K562 (cell line): ENCODE results near the gene GCGR. TPM values are rescaled to one million over a fixed set of nuclear protein-coding genes. Genes with fewer than 3 reads are reported as not detected.

ENCODE experiments used
- ATAC-seq: fragments of 200-7000 bp; cut with Tn5 transposase; 3 replicates; pipeline ENCODE4 v1.9.1; 2020; ENCODE audit warnings: moderate library complexity
- BruUV-seq: library from RNA; stranded (reverse); fragments of 400-500 nt; replicated peaks from 2 replicates; lab custom pipeline; 2021; lab: Mats Ljungman, UMichigan
- CTCF ChIA-PET: fragments of 300-600 bp; formaldehyde crosslinking; extraction: SDS; loops from one replicate; lab custom pipeline; 2021; ENCODE audit warnings: low intra/inter-chr PET ratio; lab: Yijun Ruan, JAX
- POLR2A ChIA-PET: fragments of 300-600, 350-650 bp; sonication (Branson Sonifier 250); formaldehyde crosslinking; extraction: SDS; loops from one replicate; lab custom pipeline; 2021; ENCODE audit warnings: antibody characterized with exemption, inconsistent platforms; lab: Yijun Ruan, JAX
- DNase-seq, 4 experiments: peaks; one replicate each; pipeline versions ENCODE4 v3.0.0 to v3.0.0-alpha.2; 2011 to 2018; ENCODE audit warnings: low spot score in 3 of 4, mixed read lengths in 3 of 4; ENCODE audit errors: extremely low read depth in 1 of 4
- FAIRE-seq: peaks from 2 replicates; lab custom pipeline; 2011; peaks lifted over from hg19 to GRCh38; lab: Jason Lieb, UNC
- H2AFZ ChIP-seq: 2 replicates; pipeline ENCODE4 v1.6.0; 2011; ENCODE audit warnings: low read depth, low read length, control low read depth, inconsistent platforms
- H3K27ac ChIP-seq: fragments of 200-600 bp; 3 replicates; pipeline ENCODE4 v1.8.0; 2011; ENCODE audit warnings: low read depth, mild to moderate bottlenecking, control low read depth, inconsistent platforms, low read length, moderate library complexity, mixed read lengths; ENCODE audit errors: extremely low read depth
- H3K27me3 ChIP-seq, 2 experiments: fragments of 300-600 bp in 1 of 2; 2 replicates in 1 of 2; 3 replicates in 1 of 2; pipeline versions ENCODE4 v1.6.0 to v1.8.0; 2011; ENCODE audit warnings: inconsistent platforms in 2 of 2, low read length in 2 of 2, mild to moderate bottlenecking in 1 of 2, mixed read lengths in 1 of 2, moderate library complexity in 1 of 2; ENCODE audit not compliant: control insufficient read depth in 2 of 2, insufficient read depth in 2 of 2
- H3K36me3 ChIP-seq: fragments of 300-600 bp; 3 replicates; pipeline ENCODE4 v1.8.0; 2011; ENCODE audit warnings: mild to moderate bottlenecking, low read length, inconsistent platforms; ENCODE audit not compliant: control insufficient read depth, insufficient read depth
- H3K4me1 ChIP-seq, 2 experiments: fragments of 200-600 bp in 1 of 2; replicated peaks in 1 of 2; 2 replicates in 1 of 2; 3 replicates in 1 of 2; pipeline versions ENCODE4 v1.5.1 to v1.8.0; 2011; ENCODE audit warnings: inconsistent platforms in 2 of 2, low read length in 2 of 2, mild to moderate bottlenecking in 1 of 2, mixed read lengths in 1 of 2, moderate library complexity in 1 of 2; ENCODE audit not compliant: control insufficient read depth in 2 of 2, insufficient read depth in 2 of 2
- H3K4me2 ChIP-seq: 2 replicates; pipeline ENCODE4 v1.6.1; 2011; ENCODE audit warnings: low read length, control low read depth, inconsistent platforms, mixed read lengths; ENCODE audit not compliant: insufficient read depth
- H3K4me3 ChIP-seq: fragments of 200-600 bp; sonication (generic), shearing (Covaris generic); 2 replicates; pipeline ENCODE4 v1.5.1; 2016; ENCODE audit warnings: control low read depth, inconsistent platforms
- H3K79me2 ChIP-seq: fragments of 200-600 bp; 3 replicates; pipeline ENCODE4 v1.8.0; 2011; ENCODE audit warnings: low read length, inconsistent platforms; ENCODE audit not compliant: control insufficient read depth, insufficient read depth
- H3K9ac ChIP-seq, 2 experiments: 2 replicates each; pipeline versions ENCODE4 v1.6.0 to v1.6.1; 2011; ENCODE audit warnings: low read depth in 2 of 2, low read length in 2 of 2, control low read depth in 1 of 2, inconsistent platforms in 1 of 2, mild to moderate bottlenecking in 1 of 2, mixed read lengths in 1 of 2; ENCODE audit not compliant: insufficient read depth in 1 of 2
- H3K9me1 ChIP-seq: one replicate; pipeline ENCODE4 v1.6.0; 2011; ENCODE audit warnings: inconsistent platforms, mild to moderate bottlenecking, low read length, moderate library complexity; ENCODE audit not compliant: control insufficient read depth, insufficient read depth
- H3K9me3 ChIP-seq: replicated peaks from 2 replicates; pipeline ENCODE4 v1.5.1; 2011; ENCODE audit warnings: low read depth, low read length, inconsistent platforms; ENCODE audit not compliant: control insufficient read depth, insufficient read depth
- H4K20me1 ChIP-seq: replicated peaks from 2 replicates; pipeline ENCODE4 v1.6.1; 2011; ENCODE audit warnings: low read length, inconsistent platforms, mixed read lengths; ENCODE audit not compliant: control insufficient read depth, insufficient read depth
- ARNT ChIP-seq, 2 experiments: fragments of 450-650 bp; IDR thresholded peaks; 2 replicates each; pipeline ENCODE4 v1.6.1; 2016; ENCODE audit warnings: mild to moderate bottlenecking in 1 of 2
- BRF1 ChIP-seq: IDR thresholded peaks from 3 replicates; pipeline ENCODE4 v1.6.1; 2011; ENCODE audit warnings: borderline replicate concordance, mild to moderate bottlenecking; ENCODE audit not compliant: insufficient read length; ENCODE audit errors: extremely low read depth
- CREM ChIP-seq: IDR thresholded peaks from 2 replicates; pipeline ENCODE4 v1.6.1; 2014; ENCODE audit warnings: antibody characterized with exemption, low read depth
- GABPB2 ChIP-seq: fragments of 250-450 bp; sonication (Bioruptor Pico); conservative IDR thresholded peaks from 2 replicates; pipeline ENCODE4 v1.5.1; 2021; ENCODE audit warnings: mild to moderate bottlenecking
- GATAD2A ChIP-seq: fragments of 450-650 bp; IDR thresholded peaks from 2 replicates; pipeline ENCODE4 v1.6.1; 2017
- MAFK ChIP-seq: IDR thresholded peaks from 2 replicates; pipeline ENCODE4 v1.6.1; 2011; ENCODE audit warnings: low read length, improper control_type of control experiment
- MCM2 ChIP-seq: fragments of 450-650 bp; IDR thresholded peaks from 2 replicates; pipeline ENCODE4 v1.6.1; 2017; ENCODE audit warnings: low read depth, mild to moderate bottlenecking
- NCOA2 ChIP-seq, 2 experiments: fragments of 450-650 bp; IDR thresholded peaks; 2 replicates each; pipeline ENCODE4 v1.6.1; 2018; ENCODE audit warnings: mild to moderate bottlenecking in 2 of 2, moderate library complexity in 1 of 2; ENCODE audit not compliant: partially characterized antibody in 2 of 2
- RCOR1 ChIP-seq, 2 experiments: IDR thresholded peaks; 2 replicates each; pipeline ENCODE4 v1.6.1; 2012; ENCODE audit warnings: low read depth in 2 of 2, low read length in 2 of 2, borderline replicate concordance in 1 of 2, improper control_type of control experiment in 1 of 2
- TRIM24 ChIP-seq, 2 experiments: fragments of 450-650 bp; IDR thresholded peaks; 2 replicates each; pipeline ENCODE4 v1.6.1; 2016
- ZC3H8 ChIP-seq: fragments of 450-650 bp; IDR thresholded peaks from 2 replicates; pipeline ENCODE4 v1.6.1; 2017
- WGBS: fragments of 100-300 bp; shearing (Covaris generic); methylation state at CpG from one replicate; pipeline ENCODE4 v1.1.6; 2016; ENCODE audit warnings: low coverage, mixed read lengths; ENCODE audit not compliant: insufficient coverage; ENCODE audit errors: missing lambda C conversion rate; 5-methylcytosine and 5-hydroxymethylcytosine counted together
- in situ Hi-C: fragments of 300-500 bp; cut with MboI; formaldehyde crosslinking; loops from 4 replicates; pipeline ENCODE4 v1.15.0; 2018; ENCODE audit warnings: inconsistent platforms, mixed read lengths
- intact Hi-C: fragments of 100-400 bp; cut with micrococcal nuclease; formaldehyde crosslinking; loops from 2 replicates; pipeline ENCODE4 v1.14.2; 2022
- polyA plus RNA-seq, 8 experiments: library from polyadenylated mRNA; depleted of rRNA in 4 of 8; stranded (reverse) in 5 of 8; unstranded in 3 of 8; fragments of >200 nt; fragmentation: Nextera tagmentation in 2 of 8; fragmentation: Illumina TruSeq in 1 of 8; extraction: Ambion mirVana in 2 of 8; extraction: Trizol in 1 of 8; gene quantifications; 2 replicates each; pipeline versions ENCODE4 v1.2.1 to v1.2.3, GENCODE V29; 2011 to 2014; ENCODE audit warnings: inconsistent platforms in 1 of 8, missing spikeins in 1 of 8
- total RNA-seq, 7 experiments: library from RNA; depleted of rRNA in 6 of 7; stranded (reverse); fragments of >200 nt in 6 of 7; fragmentation: Illumina TruSeq in 2 of 7; extraction: Trizol in 2 of 7; gene quantifications; 2 replicates each; pipeline versions ENCODE4 v1.2.1 to v1.2.3, GENCODE V29; 2011 to 2021; ENCODE audit warnings: low replicate concordance in 1 of 7
- TF ChIP-seq, protein P1 (sequence below): IDR thresholded peaks from 2 replicates; pipeline ENCODE4 v1.6.1; 2011; ENCODE audit warnings: borderline replicate concordance, low read depth, mild to moderate bottlenecking, moderate library complexity, low read length; ENCODE audit not compliant: insufficient read depth, poor library complexity, severe bottlenecking
- TF ChIP-seq, protein P2 (sequence below): IDR thresholded peaks from 2 replicates; pipeline ENCODE4 v1.6.1; 2016; ENCODE audit warnings: missing genetic modification characterization, missing compliant biosample characterization
- TF ChIP-seq, protein P3 (sequence below): fragments of 250-450 bp; sonication (Bioruptor Pico); IDR thresholded peaks from 2 replicates; pipeline ENCODE4 v1.8.0; 2022; ENCODE audit warnings: moderate library complexity, mild to moderate bottlenecking, inconsistent platforms
- TF ChIP-seq, protein P4 (sequence below), 2 experiments: fragments of 450-650 bp in 1 of 2; IDR thresholded peaks; 2 replicates each; pipeline ENCODE4 v1.6.1; 2011 to 2017; ENCODE audit warnings: low read depth in 2 of 2, antibody characterized with exemption in 1 of 2, borderline replicate concordance in 1 of 2, low read length in 1 of 2, mild to moderate bottlenecking in 1 of 2, mixed read lengths in 1 of 2; ENCODE audit not compliant: control insufficient read depth in 1 of 2
- TF ChIP-seq, protein P5 (sequence below): sonication (generic); formaldehyde crosslinking; IDR thresholded peaks from 2 replicates; pipeline ENCODE4 v1.8.1; 2022; ENCODE audit warnings: missing genetic modification reagents

Gene GCGR
- total and polyA plus RNA-seq, 9 of the 15 experiments (the other 6 are each of a cell fraction or from before 2014, with no cell fraction given), result not detected

DNA sequence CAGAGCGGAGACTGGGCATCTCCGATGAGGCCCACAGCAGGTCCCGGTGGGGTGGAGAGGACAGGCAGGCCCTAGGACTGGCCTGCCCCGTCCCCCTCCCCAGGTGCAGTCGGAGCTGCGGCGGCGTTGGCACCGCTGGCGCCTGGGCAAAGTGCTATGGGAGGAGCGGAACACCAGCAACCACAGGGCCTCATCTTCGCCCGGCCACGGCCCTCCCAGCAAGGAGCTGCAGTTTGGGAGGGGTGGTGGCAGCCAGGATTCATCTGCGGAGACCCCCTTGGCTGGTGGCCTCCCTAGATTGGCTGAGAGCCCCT, 9.4 kb downstream of the GCGR start:
- H3K27me3 ChIP-seq, result peaks cover 6 to 40% of the 10 kb centered on the region in 2 experiments; a peak in 4 of 5 replicates
- H3K27ac ChIP-seq, result no peak overlapping the region
- peaks cover 4% of the 10 kb centered on the region for H4K20me1 ChIP-seq
- FAIRE-seq (no peak), DNase-seq (no peak), ATAC-seq (no peak)
- no peak overlapping the region for H3K4me2 ChIP-seq
- intact Hi-C loops, result no loop called here
- ChIA-PET CTCF (no interaction called here), POLR2A (no interaction called here)
- H3K9me3 ChIP-seq, result no peaks in the 10 kb centered on the region
- BruUV-seq, result no TSS peak
- peaks cover 4 to 76% of the 10 kb centered on the region in 2 experiments; a peak in 4 of 5 replicates for H3K4me1 ChIP-seq
- H3K4me3 ChIP-seq, result no peak overlapping the region
- H3K36me3 ChIP-seq, result no peaks in the 10 kb centered on the region
- H3K9me1 ChIP-seq, result peaks cover 2% of the 10 kb centered on the region
- H2AFZ ChIP-seq, result no peak overlapping the region
- no peaks in the 10 kb centered on the region for H3K79me2 ChIP-seq
- H3K9ac ChIP-seq, result no peak overlapping the region
- in situ Hi-C loops, result no loop called here
- 32% methylated on average over 15 of the region's 15 CpGs for WGBS
- TF ChIP-seq, protein P1, sequence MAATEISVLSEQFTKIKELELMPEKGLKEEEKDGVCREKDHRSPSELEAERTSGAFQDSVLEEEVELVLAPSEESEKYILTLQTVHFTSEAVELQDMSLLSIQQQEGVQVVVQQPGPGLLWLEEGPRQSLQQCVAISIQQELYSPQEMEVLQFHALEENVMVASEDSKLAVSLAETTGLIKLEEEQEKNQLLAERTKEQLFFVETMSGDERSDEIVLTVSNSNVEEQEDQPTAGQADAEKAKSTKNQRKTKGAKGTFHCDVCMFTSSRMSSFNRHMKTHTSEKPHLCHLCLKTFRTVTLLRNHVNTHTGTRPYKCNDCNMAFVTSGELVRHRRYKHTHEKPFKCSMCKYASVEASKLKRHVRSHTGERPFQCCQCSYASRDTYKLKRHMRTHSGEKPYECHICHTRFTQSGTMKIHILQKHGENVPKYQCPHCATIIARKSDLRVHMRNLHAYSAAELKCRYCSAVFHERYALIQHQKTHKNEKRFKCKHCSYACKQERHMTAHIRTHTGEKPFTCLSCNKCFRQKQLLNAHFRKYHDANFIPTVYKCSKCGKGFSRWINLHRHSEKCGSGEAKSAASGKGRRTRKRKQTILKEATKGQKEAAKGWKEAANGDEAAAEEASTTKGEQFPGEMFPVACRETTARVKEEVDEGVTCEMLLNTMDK, result no peak
- TF ChIP-seq, protein P2, sequence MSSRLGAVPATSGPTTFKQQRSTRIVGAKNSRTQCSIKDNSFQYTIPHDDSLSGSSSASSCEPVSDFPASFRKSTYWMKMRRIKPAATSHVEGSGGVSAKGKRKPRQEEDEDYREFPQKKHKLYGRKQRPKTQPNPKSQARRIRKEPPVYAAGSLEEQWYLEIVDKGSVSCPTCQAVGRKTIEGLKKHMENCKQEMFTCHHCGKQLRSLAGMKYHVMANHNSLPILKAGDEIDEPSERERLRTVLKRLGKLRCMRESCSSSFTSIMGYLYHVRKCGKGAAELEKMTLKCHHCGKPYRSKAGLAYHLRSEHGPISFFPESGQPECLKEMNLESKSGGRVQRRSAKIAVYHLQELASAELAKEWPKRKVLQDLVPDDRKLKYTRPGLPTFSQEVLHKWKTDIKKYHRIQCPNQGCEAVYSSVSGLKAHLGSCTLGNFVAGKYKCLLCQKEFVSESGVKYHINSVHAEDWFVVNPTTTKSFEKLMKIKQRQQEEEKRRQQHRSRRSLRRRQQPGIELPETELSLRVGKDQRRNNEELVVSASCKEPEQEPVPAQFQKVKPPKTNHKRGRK (tag), result no peak
- TF ChIP-seq ARNT (IDR thresholded peaks at IDR 0.05) (no peak), GATAD2A (no peak), BRF1 (no peak), TRIM24 (IDR thresholded peaks at IDR 0.05) (no peak), RCOR1 (IDR thresholded peaks at IDR 0.05; ENCODE audit: borderline replicate concordance in 1 of 2, low read depth in 2 of 2, low read length in 2 of 2) (no peak), MCM2 (no peak), MAFK (no peak), CREM (no peak), ZC3H8 (no peak), GABPB2 (CRISPR knock-in tag) (no peak), NCOA2 (IDR thresholded peaks at IDR 0.05; ENCODE audit: partially characterized antibody in 2 of 2) (no peak)
- TF ChIP-seq, protein P3, sequence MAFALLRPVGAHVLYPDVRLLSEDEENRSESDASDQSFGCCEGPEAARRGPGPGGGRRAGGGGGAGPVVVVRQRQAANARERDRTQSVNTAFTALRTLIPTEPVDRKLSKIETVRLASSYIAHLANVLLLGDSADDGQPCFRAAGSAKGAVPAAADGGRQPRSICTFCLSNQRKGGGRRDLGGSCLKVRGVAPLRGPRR (CRISPR knock-in tag), result no peak
- TF ChIP-seq, protein P4, sequence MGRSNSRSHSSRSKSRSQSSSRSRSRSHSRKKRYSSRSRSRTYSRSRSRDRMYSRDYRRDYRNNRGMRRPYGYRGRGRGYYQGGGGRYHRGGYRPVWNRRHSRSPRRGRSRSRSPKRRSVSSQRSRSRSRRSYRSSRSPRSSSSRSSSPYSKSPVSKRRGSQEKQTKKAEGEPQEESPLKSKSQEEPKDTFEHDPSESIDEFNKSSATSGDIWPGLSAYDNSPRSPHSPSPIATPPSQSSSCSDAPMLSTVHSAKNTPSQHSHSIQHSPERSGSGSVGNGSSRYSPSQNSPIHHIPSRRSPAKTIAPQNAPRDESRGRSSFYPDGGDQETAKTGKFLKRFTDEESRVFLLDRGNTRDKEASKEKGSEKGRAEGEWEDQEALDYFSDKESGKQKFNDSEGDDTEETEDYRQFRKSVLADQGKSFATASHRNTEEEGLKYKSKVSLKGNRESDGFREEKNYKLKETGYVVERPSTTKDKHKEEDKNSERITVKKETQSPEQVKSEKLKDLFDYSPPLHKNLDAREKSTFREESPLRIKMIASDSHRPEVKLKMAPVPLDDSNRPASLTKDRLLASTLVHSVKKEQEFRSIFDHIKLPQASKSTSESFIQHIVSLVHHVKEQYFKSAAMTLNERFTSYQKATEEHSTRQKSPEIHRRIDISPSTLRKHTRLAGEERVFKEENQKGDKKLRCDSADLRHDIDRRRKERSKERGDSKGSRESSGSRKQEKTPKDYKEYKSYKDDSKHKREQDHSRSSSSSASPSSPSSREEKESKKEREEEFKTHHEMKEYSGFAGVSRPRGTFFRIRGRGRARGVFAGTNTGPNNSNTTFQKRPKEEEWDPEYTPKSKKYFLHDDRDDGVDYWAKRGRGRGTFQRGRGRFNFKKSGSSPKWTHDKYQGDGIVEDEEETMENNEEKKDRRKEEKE (IDR thresholded peaks at IDR 0.05; ENCODE audit: borderline replicate concordance in 1 of 2, control insufficient read depth in 1 of 2, low read depth in 2 of 2, low read length in 1 of 2), result no peak
- TF ChIP-seq, protein P5, sequence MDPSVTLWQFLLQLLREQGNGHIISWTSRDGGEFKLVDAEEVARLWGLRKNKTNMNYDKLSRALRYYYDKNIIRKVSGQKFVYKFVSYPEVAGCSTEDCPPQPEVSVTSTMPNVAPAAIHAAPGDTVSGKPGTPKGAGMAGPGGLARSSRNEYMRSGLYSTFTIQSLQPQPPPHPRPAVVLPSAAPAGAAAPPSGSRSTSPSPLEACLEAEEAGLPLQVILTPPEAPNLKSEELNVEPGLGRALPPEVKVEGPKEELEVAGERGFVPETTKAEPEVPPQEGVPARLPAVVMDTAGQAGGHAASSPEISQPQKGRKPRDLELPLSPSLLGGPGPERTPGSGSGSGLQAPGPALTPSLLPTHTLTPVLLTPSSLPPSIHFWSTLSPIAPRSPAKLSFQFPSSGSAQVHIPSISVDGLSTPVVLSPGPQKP (CRISPR knock-in tag), result no peak
